AG08396 (cell line): ENCODE data around the gene GSS.

ENCODE experiments used
- DNase-seq: peaks from one replicate; pipeline ENCODE4 v3.0.0; 2012; ENCODE audit warnings: low spot score, mixed read lengths

GSS gene

DNA sequence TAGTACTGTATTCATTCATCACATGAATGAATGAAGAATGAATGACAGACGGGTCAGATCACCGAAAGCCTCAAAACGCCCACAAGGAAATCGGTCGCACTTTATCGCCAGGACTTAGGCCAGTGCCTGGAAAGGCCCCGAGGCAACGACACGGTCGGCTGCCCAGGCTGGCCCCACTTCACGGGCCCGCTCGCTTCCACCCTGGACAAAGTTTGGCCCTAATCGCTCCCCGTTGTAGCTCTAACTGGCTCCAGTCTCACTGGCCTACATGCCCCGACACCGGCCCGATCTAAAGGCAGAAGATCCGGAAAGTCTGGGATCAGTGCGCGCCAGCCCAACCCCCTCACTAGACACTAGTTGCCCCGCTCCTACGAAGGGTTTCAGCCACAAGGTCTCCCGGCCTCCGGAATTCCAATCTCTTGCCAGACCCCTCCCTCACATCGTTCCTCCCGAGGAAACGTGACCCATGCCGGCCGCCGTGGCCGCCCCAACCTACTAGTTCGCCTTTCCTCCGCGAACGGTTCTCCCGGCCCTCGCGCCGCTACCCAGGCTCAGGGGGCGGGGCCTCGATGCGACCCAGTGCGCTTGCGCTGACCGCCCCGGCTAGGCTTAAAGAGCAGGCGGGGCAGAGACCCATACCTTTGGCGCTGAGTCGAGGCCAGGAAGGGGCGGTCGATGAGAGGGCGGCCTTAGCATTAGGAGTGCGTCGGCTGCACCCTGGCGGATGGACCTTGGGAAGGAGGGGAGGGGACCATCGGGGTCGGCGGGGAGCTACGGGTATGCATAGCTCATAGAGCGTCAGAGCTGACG, at the start of gene GSS, which contains the start of gene MYH7B:
Gene GSS (minus strand): TSS at position 576 of the 810 bp plus-strand sequence. CDS start 3,954 bp downstream, outside the sequence.
Gene MYH7B (plus strand): TSS at position 638 of the 810 bp plus-strand sequence. CDS start 22,138 bp downstream, outside the sequence.
- peak; percentile 97 for DNase-seq

DNA sequence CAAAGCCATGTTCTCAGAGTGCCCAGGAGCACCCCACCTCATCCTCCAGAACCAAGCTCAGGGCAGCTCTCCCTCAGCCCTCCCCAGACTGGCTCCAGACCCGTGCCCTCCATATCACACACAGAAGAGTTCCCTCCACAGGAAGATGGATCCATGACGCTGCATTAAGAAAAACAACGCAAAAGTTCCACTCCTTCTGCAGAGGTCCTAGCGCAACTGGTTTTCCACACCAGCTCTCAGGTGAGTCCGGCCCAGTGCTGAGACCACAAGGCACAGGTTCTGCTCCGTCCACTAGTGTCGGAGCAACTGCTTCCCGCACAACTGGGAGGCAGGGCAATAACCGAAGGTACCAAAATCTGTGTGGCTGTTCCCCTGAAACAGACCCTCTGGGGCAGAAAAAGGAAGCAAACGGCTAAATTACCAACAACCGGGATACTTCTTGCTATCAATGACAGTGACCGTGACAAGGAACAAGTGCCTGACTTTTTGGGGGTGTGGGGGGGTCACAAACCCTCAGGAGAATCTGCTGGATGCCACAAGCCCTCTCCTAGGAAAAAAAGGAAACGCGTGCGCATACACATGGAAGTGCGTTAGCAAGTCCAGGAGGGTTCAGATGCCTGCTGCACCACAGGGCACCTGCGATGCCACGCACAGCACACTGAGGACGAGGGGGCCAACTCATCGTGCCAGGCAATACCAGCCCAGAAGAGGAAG, 49.3 kb upstream of the GSS start:
- DNase-seq, result no peak

DNA sequence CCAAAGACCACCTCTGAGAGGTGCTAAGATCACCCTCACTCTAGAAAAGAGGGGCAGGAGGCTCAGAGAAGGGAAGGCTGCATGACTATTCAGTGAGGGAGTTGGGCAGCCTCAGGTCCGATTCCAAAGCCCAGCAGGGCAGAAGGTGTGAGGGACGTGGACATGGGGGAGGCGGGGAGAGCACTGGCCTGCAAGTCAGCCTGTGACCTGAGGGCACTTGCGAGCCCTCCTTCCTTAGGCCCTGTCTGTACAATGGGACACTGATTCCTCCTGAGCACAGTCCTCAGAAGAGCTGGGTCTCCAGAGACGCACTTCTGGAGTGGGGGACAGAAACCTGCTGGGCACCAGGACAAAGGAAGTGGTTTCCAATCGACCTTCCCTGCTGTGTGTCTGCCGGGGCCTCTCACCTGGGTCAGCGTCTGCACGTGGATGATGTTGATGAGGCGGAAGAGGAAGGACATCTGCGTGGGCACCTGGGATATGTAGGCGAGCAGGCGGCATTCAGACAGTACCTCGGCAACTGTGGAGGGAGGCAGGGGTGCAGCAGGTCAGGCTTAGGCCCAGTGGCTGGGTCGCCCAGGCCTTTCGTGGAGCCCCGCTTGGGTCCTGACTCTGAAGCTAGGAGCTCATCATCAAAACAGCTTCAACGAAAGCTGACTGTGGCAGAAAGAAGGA, 48.6 kb upstream of the GSS start:
- DNase-seq, result no peak

DNA sequence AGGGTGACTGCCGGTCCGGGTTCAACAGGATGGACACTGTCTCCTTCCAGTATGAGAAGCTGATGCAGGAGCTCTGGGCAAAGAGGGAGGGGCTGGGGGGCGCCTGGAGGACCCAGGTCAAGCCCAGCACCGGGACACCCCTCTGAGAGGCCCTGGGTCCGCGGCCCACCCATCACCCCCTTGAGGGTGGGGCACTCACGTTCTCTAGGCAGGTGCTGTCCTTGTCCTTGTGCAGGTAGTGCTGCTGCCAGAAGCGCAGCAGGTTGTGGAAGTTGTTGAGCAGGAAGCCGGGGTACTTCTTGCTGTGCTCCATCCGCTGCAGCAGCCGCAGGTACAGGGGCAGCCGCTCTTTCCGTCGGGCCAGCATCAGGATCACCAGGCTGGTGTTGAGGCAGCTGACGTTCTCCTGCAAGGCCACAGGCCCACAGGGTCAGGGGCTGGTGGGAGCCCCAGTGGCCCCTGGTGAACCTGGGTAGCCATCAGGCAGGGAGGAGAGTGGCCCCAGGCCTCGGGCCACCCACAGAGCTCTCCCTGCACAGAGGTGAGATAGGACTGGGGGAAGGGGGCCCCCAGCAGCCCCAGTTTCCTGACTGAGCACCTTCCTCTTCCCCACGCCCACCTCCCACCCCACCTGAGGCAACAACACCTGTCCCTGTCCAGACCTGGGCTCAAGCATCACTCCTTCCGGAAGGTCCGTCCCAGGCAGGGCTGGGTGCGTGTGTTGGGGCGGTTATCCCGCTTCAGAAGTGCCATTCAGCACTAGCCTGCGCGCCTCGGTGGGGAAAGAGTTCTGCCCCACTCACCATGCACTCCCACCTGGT, 47.8 kb upstream of the GSS start:
- DNase-seq, result no peak

DNA sequence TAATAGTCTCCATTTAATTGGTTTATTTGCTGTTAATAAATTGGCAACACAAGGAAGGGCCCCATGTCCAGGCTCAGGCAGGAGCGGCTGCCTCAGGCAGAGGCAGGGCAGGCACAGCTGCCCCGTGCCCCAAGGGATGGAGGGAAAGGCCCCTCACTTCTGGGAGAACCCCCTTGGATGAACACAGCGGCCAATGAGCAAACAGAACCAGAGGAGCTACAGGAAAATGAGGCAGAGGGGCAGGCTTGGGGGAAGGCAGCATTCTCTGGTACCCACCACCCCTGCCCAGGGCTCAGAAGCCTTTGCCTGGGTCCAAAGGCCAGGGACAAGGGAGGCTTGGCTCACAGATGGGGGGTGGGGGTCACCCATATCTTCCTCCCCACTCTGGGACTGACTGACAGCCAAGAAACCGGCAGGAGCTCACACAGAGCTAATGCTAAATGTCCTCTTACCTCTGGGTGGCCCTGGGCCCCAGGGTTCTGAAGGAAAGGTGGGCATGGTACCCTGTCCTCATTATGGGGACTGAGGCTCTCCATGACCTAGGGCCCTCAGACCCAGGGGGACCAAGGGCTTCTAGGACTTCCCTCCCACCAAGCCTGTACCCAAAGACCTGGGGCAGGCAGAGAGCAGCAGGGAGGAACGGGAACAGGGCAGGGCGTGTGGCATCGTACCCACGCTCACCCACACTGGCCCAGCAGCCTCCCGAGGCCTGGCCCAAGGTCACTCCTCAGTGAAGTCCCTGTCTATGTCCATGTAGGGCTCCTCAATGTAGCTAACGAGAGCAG, 47.0 kb upstream of the GSS start:
- no peak for DNase-seq

DNA sequence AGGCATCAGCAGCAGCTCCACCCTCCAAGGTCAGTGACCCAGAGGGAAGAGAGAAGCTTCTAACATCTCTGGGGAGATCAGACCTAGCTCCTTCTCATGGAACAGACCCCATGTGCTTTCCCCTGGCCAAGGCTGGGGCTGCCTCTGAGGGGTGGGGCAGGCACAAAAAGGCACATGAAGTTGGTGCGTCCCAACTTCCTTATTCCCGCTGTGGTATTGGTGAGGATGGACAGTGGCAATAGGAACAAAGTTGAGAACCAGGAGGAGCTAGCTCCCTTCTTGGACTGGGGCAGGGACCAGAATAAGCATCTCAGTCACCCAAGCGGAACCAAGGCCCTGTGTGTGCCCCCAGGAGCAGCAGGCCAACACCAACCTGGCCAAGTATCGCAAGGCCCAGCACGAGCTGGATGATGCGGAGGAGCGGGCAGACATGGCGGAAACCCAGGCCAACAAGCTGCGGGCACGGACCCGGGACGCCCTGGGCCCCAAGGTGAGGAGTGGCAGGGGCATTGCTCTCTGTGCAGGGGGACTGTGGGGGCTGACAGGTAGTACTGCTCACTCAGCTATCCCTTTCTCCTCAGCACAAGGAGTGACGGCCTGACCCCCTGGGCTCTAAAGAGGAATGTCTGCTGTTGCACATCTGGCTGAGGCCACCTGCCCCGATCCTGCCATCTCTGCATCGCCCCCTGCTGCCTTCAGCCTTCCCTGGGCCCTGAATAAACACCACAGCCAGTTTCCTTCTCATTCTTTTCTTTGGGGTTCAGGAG, 46.2 kb upstream of the GSS start:
- no peak for DNase-seq

DNA sequence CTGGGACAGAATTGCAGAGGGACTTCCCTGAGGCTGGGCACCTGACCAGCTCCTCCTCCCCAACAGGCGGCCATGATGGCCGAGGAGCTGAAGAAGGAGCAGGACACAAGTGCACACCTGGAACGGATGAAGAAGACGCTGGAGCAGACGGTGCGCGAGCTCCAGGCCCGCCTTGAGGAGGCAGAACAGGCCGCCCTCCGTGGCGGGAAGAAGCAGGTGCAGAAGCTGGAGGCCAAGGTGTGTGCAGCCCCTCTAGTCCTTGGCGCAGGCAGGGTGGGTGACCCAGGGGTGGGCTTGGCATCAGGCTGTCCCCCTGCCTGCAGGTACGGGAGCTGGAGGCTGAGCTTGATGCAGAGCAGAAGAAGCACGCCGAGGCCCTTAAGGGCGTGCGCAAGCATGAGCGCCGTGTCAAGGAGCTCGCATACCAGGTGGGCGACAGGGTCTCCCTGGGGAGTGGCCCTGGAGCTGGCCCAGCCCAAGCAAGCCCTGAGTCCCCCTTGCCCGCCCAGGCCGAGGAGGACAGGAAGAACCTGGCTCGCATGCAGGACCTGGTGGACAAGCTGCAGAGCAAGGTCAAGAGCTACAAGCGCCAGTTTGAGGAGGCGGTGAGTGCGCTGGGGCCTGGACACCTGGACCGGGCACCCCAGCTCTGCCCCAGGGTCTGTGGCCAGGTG, 45.5 kb upstream of the GSS start:
- DNase-seq, result no peak

DNA sequence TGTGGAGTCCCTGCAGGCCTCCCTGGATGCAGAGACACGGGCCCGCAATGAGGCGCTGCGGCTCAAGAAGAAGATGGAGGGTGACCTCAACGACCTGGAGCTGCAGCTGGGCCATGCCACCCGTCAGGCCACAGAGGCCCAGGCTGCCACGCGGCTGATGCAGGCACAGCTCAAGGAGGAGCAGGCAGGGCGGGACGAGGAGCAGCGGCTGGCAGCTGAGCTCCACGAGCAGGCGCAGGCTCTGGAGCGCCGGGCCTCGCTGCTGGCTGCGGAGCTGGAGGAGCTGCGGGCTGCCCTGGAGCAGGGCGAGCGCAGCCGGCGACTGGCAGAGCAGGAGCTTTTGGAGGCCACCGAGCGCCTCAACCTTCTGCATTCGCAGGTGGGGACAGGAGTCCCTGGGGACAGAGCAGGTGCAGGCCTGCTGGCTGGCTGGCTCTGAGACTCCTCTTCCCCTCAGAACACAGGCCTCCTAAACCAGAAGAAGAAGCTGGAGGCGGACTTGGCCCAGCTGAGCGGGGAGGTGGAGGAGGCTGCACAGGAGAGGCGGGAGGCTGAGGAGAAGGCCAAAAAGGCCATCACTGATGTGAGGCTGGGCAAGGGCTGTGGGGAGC, 44.8 kb upstream of the GSS start:
- DNase-seq, result no peak

DNA sequence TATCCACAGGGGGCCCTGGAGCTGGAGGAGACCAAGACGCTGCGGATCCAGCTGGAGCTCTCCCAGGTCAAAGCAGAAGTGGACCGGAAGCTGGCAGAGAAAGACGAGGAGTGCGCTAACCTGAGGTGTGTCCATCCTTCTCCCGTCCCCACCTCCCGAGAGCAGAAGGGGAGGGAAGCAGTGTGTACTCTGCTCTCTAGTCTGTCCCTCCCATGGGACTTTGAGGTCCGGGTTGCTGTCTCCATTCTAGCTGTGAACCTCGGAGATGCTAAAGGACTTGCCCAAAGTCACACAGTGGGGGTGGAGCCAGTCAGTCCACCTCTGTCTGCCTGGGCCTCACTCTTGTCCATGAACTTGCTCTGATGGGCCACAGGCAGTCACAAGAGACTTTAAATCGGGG, 44.2 kb upstream of the GSS start:
- no peak for DNase-seq

DNA sequence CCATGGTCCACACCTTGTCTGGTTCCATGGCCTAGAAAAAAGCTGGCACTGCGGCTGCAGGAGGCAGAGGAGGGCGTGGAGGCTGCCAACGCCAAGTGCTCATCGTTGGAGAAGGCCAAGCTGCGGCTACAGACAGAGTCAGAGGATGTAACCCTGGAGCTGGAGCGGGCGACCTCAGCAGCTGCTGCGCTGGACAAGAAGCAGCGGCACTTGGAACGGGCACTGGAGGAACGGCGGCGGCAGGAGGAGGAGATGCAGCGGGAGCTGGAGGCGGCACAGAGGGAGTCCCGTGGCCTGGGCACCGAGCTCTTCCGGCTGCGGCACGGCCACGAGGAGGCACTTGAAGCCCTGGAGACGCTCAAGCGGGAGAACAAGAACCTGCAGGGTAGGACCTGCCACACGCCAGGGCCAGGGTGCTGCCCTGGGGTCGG, 43.4 kb upstream of the GSS start:
- no peak for DNase-seq

DNA sequence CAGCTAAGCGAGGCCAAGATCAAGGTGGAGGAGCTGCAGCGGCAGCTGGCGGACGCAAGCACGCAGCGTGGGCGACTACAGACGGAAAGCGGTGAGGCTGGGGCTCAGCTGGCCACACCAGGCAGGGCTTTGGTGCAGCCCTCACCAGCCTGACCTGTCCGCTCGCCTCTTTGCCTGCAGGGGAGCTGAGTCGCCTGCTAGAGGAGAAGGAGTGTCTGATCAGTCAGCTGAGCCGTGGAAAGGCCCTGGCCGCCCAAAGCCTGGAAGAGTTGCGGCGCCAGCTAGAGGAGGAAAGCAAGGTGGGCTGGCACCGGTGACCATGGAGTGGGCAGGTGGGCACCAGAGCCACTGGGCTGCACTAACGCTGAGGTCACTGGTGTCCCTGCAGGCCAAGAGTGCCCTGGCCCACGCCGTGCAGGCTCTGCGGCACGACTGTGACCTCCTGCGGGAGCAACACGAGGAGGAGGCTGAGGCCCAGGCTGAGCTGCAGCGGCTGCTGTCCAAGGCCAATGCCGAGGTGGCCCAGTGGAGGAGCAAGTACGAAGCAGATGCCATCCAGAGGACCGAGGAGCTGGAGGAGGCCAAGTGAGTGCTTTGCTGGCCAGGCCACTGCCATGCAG, 42.8 kb upstream of the GSS start:
- no peak for DNase-seq

DNA sequence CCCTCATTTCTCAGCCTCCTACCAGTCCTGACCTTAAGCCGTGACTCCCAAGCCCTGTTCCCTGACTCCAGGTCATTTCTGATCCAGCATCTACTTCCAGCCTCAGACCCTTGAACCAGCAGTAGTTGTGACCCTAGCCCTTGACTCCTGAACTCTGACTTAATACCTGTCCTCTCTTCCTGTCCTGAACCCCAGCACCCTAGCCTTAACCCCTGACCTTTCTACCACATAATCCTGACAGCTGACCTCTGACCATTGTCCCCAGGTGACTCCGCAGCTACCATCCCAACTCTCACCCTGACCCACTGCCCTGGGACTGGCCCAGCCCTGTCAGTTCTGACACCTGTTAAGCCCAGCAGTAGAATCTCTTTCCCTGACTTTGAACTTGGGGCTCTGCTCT, 42.2 kb upstream of the GSS start:
- no peak for DNase-seq

DNA sequence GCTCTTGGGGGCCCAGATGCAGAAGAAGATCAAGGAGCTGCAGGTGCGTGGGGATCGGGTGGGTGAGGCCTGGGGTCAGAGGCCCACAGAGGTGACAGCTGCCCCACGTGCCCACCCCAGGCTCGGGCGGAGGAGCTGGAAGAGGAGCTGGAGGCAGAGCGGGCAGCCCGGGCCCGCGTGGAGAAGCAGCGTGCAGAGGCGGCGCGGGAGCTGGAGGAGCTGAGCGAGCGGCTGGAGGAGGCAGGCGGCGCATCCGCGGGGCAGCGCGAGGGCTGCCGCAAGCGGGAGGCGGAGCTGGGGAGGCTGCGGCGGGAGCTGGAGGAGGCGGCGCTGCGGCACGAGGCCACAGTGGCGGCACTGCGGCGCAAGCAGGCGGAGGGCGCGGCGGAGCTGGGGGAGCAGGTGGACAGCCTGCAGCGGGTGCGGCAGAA, 41.5 kb upstream of the GSS start:
- peak; percentile 59 for DNase-seq

DNA sequence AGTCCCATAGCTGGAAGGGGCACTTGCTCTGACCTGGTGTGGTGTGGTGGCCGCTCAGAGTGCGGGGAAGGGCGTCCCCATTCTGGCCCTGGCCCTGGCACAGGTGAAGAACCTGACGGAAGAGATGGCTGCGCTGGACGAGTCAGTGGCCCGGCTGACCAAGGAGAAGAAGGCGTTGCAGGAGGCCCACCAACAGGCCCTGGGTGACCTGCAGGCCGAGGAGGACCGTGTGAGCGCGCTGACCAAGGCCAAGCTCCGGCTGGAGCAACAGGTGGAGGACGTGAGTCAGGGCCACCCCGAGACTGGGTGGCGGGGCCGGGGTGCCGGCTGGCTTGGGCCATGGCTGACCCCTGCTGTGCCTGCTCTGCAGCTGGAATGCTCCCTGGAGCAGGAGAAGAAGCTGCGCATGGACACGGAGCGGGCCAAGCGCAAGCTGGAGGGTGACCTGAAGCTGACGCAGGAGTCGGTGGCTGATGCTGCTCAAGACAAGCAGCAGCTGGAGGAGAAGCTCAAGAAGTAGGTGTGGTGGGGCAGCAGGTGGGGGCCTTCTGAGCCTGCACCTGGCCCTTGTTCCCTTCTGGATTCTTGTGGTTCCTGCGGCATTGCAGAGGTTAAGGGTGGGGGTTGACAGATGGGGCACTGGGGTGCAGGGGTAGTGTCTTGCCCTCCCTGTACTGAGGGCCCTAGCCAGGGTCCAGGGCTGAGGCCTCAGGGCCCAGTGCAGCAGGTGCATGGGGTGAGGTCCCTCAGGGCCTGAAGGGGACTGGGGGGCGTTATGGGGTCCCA, 40.8 kb upstream of the GSS start:
- DNase-seq, result no peak

DNA sequence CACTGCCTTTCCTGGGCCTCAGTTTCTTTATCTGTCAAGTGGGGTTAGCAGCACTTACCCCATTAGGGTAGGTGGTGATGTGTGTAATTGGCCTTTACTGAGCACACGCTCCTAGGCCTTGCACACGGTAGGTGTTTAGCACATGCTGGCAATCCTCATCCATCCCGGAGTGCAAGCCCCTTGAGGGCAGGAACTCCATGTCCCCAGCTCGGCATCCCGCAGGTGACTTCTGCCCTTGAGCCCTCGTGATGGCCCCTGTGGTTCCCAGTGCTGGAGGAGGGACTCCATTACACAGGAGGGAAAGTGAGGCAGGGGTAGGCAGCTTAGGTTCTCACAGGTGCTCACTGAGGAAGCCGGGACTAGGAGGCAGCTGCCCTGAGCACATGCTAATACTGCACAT, 40.1 kb upstream of the GSS start:
- DNase-seq, result no peak

DNA sequence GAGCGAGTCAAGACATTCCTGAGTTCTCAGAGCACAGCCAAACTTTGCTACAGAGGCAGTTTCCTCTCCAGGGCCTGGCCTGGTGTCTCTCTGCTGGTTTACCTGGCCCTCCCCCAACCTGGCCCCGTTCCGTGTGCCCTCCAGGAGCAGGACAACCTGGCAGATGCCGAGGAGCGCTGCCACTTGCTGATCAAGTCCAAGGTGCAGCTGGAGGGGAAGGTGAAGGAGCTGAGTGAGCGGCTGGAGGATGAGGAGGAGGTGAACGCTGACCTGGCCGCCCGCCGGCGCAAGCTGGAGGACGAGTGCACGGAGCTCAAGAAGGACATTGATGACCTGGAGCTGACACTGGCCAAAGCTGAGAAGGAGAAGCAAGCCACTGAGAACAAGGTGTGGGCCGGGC, 39.6 kb upstream of the GSS start:
- no peak for DNase-seq

DNA sequence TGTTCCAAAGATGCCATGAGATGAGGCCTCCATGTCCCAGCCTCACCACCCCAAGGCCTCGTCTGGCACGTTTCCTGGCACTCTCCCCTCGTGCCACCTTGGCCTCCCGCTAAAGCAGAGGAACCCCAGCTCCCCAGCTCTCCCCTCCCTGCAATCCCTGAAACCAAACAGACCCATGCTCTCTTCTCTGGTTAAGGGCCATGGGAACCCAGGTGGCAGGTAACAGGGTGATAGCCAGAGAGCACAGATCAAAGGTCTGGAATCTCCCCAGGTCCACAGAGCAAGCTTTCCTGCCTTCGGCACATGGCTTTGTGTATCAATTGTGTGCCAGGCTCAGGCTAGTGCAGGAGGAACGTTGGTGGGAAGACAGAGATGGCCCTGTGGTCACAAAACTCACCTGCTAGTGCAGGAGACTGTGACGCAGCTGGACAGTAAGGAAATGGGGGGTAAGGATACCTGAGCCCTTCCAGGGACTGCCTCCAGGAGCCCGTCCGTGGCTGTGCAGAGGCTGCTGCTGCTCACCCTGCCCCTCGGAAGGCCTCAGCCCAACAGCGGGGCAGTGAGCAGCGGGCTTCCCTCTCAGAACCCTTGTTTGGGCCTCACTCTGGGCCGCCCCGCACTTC, 39.0 kb upstream of the GSS start:
- no peak for DNase-seq
